HepG2 (cell line): ENCODE results near the gene SOX4. TPM values are rescaled to one million over a fixed set of nuclear protein-coding genes. Genes with fewer than 3 reads are reported as not detected.

Experiments used
- ARID5B ChIP-seq: IDR thresholded peaks from 2 replicates; pipeline ENCODE4 v1.4.0; 2020; ENCODE audit warnings: mild to moderate bottlenecking, missing genetic modification reagents
- ASH2L ChIP-seq: fragments of 300-600, 200-600 bp; sonication (generic); IDR thresholded peaks from 2 replicates; pipeline ENCODE4 v1.7.0; 2017; ENCODE audit warnings: low read depth, mild to moderate bottlenecking, moderate library complexity, mixed read lengths, low read length; ENCODE audit not compliant: insufficient read length
- CHD4 ChIP-seq: fragments of 200-600 bp; sonication (generic); IDR thresholded peaks from 2 replicates; pipeline ENCODE4 v1.7.0; 2017; ENCODE audit warnings: mild to moderate bottlenecking, low read length, borderline replicate concordance
- FOXK2 ChIP-seq: fragments of 450-650 bp; IDR thresholded peaks from 2 replicates; pipeline ENCODE4 v1.6.1; 2016
- HNRNPK ChIP-seq: fragments of 200-400 bp; formaldehyde crosslinking; IDR thresholded peaks from 2 replicates; pipeline ENCODE4 v1.6.1; 2018; ENCODE audit warnings: low read length, low read depth, moderate library complexity, mild to moderate bottlenecking; ENCODE audit not compliant: poor library complexity, severe bottlenecking
- PRDM10 ChIP-seq: sonication (generic); formaldehyde crosslinking; IDR thresholded peaks from 2 replicates; pipeline ENCODE4 v1.4.0; 2020; ENCODE audit warnings: low read depth, missing genetic modification reagents
- RXRA ChIP-seq: sonication (generic); formaldehyde crosslinking; IDR thresholded peaks from 2 replicates; pipeline ENCODE4 v1.5.1; 2020; ENCODE audit warnings: missing genetic modification reagents
- TARDBP ChIP-seq: sonication (generic); formaldehyde crosslinking; IDR thresholded peaks from 2 replicates; pipeline ENCODE4 v1.8.0; 2022; ENCODE audit warnings: mild to moderate bottlenecking, missing genetic modification reagents
- ZBTB37 ChIP-seq: sonication (generic); formaldehyde crosslinking; IDR thresholded peaks from 2 replicates; pipeline ENCODE4 v1.4.0; 2020; ENCODE audit warnings: mild to moderate bottlenecking, missing genetic modification reagents
- ZNF33B ChIP-seq: sonication (generic); formaldehyde crosslinking; IDR thresholded peaks from 2 replicates; pipeline ENCODE4 v1.5.1; 2020; ENCODE audit warnings: mild to moderate bottlenecking, missing genetic modification reagents
- polyA plus RNA-seq, 8 experiments: library from polyadenylated mRNA; depleted of rRNA in 3 of 8; stranded (reverse) in 7 of 8; unstranded in 1 of 8; fragments of >200 nt; fragmentation: Illumina TruSeq in 4 of 8; extraction: Trizol in 4 of 8; gene quantifications; 2 replicates each; pipeline versions ENCODE4 v1.2.1 to v1.2.3, GENCODE V29; 2011 to 2016; ENCODE audit warnings: low read depth in 4 of 8, missing spikeins in 1 of 8, mixed read lengths in 1 of 8; ENCODE audit not compliant: insufficient read depth in 1 of 8
- total RNA-seq, 5 experiments: library from RNA; depleted of rRNA; stranded (reverse); fragments of >200 nt; fragmentation: Illumina TruSeq; extraction: Trizol; gene quantifications; 2 replicates each; pipeline ENCODE4 v1.2.3, GENCODE V29; 2016; ENCODE audit warnings: low read depth in 1 of 5
- TF ChIP-seq, protein P1 (sequence below): sonication (generic); formaldehyde crosslinking; IDR thresholded peaks from 2 replicates; pipeline ENCODE4 v1.8.1; 2023; ENCODE audit warnings: mild to moderate bottlenecking, missing genetic modification reagents
- TF ChIP-seq, protein P2 (sequence below): sonication (generic); formaldehyde crosslinking; IDR thresholded peaks from 2 replicates; pipeline ENCODE4 v1.9.0; 2022; ENCODE audit warnings: missing genetic modification reagents, mild to moderate bottlenecking, borderline replicate concordance

Gene SOX4
- total and polyA plus RNA-seq, 2 of the 13 experiments (the other 11 are each of a cell fraction or from before 2014, with no cell fraction given): 2.6 to 3.4 TPM

DNA sequence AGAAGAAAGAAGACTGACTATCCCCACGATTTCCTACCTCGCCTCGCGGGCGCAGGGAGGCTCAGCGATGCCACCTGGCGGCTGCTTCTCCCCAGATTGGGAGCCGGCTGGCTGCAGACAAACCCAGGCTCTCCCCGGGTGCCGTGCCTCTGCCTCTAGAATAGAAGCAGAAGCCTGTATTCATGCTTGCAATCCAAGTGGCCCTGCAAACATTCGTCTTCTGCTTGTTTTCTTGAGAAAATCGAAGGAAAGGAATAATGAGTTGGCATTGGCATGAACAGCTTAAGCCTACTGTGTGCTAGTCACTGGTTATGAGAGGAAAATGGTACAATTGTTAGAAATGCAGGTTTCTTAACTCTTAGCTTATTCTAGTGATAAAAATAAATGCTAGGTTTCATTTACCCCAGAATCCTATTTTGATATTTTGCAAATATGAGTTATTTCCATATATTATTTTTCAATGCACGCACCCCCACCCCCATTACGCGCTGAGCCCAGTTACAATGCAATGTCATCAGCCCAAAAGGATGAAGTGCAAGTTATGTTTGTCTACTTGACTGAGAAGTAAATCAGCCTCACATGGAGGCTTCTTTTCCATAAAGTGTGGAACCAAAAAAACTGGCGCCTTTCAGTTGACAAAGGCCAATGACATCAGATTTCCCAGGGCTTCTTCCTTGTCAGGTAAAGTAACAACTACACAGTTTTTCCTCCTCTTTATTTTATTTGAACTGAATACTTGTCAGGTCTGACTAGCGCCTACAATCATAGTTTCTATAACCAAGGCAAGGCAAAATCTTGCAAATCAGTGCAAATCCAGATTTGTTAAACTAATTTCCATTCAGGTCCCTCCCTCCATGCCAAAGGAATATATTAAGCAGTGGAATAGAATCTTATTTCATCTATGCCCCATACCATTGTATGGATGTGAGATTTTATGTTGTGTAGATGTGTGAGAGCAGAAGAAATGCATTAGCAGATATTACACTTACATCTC lies 3.9 kb upstream of the SOX4 start (continued):
- TF ChIP-seq PRDM10 (CRISPR knock-in tag) (0 out of 2 replicates have a peak, but pooled peaks have one; percentile 41), ASH2L (no peak), ARID5B (CRISPR knock-in tag) (peak; percentile 78), HNRNPK (peak; percentile 50), RXRA (no peak), ZBTB37 (no peak), CHD4 (no peak), FOXK2 (no peak), TARDBP (CRISPR knock-in tag) (no peak), ZNF33B (no peak)
- TF ChIP-seq, protein P1, sequence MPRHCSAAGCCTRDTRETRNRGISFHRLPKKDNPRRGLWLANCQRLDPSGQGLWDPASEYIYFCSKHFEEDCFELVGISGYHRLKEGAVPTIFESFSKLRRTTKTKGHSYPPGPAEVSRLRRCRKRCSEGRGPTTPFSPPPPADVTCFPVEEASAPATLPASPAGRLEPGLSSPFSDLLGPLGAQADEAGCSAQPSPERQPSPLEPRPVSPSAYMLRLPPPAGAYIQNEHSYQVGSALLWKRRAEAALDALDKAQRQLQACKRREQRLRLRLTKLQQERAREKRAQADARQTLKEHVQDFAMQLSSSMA (CRISPR knock-in tag): no peak
- TF ChIP-seq, protein P2, sequence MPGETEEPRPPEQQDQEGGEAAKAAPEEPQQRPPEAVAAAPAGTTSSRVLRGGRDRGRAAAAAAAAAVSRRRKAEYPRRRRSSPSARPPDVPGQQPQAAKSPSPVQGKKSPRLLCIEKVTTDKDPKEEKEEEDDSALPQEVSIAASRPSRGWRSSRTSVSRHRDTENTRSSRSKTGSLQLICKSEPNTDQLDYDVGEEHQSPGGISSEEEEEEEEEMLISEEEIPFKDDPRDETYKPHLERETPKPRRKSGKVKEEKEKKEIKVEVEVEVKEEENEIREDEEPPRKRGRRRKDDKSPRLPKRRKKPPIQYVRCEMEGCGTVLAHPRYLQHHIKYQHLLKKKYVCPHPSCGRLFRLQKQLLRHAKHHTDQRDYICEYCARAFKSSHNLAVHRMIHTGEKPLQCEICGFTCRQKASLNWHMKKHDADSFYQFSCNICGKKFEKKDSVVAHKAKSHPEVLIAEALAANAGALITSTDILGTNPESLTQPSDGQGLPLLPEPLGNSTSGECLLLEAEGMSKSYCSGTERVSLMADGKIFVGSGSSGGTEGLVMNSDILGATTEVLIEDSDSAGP (CRISPR knock-in tag): peak; percentile 49; the same call in 1 of the 2 replicates
